Nasal cavity respiratory epithelium epithelial cell of viscerocranial mucosa (primary cell): ENCODE results near the gene SEPTIN5. TPM values are rescaled to one million over a fixed set of nuclear protein-coding genes. Genes with fewer than 3 reads are reported as not detected.

Experiments
- total RNA-seq: library from RNA; depleted of rRNA; stranded (reverse); fragments of >200 nt; gene quantifications from 2 replicates; pipeline ENCODE4 v1.2.3, GENCODE V29; 2014

The SEPTIN5 gene
- total RNA-seq, result 4.4 and 22.6 TPM in 2 replicates

DNA sequence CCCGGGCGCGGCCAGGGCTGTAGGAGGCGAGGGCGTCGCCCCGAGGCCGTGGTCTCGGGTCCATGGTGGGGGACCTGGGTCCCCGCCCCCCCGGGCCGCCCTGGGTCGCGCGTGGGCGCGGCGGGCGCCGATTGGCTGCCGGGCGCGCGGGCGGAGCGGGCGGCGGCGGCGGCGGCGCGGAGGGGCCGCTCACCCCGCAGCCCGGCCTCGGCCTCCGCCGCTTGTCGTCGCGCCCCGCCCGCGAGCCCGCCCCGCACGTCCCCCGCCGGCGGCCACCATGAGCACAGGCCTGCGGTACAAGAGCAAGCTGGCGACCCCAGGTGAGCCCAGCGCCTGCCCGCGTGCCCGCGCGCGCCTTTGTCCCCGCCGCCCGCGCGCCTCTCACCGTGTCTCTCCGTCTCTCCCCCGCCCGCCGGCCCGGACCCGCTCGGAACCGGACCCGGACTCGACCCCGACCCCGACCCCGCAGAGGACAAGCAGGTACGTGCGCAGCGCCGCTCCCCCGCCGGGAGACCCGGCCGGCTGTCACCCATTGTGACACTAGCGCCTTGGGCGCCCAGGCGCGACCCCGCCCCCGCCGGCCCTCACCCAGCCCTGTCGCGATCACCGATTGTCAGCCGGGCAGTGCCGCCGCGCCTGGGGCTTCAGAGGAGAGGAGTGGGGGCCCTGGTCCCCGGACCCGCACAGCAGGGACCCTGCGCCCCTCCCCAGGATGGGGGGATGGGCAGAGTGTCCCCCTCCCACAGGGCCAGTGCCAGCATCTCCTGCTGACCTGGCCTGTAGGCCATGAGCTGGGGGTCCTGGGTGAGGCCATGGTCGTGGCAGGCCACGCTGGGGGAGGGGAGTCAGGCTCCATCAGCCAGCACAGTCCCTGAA lies at the start of gene SEPTIN5:
SEPTIN5 (plus strand) TSS at position 192 of the 876 bp plus-strand sequence; CDS start at position 278, 86 bp downstream.

DNA sequence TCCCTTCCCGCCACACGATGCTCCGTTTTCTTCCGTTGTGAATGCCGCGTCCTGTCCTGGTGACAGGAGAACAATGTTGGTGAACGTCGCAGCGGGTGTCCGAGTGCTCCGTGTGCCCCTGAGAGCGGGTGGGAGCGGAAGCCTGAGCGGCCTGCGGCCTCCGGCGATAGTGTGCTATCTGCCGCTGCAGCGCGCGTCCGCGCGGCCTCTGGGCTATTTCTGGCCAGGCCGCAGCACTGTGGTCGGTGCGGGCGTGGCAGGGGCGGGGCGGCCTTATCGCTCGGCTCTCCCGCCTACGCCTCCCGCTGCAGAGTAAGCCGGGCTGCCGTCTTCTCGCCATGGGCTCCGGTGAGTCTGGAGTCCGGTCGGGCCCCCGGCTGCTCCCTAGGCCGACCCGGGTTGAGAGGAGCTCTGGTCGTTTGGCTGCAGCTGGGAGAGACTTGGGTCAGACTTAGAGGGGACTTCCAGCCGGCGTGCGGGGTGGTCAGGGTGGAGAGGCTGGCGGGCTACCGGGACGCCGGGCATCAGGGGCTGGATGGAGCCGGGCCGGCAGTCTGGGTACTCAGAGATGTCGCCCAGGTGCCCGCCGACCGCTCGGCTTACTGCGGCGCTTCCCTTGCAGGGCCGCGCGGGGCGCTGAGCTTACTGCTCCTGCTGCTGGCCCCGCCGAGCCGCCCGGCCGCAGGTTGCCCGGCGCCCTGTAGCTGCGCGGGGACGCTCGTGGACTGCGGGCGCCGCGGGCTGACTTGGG lies 9.1 kb downstream of the SEPTIN5 start, which contains the start of gene GP1BB:
GP1BB (plus strand) TSS at position 308 of the 751 bp plus-strand sequence; CDS start at position 339, 31 bp downstream.

DNA sequence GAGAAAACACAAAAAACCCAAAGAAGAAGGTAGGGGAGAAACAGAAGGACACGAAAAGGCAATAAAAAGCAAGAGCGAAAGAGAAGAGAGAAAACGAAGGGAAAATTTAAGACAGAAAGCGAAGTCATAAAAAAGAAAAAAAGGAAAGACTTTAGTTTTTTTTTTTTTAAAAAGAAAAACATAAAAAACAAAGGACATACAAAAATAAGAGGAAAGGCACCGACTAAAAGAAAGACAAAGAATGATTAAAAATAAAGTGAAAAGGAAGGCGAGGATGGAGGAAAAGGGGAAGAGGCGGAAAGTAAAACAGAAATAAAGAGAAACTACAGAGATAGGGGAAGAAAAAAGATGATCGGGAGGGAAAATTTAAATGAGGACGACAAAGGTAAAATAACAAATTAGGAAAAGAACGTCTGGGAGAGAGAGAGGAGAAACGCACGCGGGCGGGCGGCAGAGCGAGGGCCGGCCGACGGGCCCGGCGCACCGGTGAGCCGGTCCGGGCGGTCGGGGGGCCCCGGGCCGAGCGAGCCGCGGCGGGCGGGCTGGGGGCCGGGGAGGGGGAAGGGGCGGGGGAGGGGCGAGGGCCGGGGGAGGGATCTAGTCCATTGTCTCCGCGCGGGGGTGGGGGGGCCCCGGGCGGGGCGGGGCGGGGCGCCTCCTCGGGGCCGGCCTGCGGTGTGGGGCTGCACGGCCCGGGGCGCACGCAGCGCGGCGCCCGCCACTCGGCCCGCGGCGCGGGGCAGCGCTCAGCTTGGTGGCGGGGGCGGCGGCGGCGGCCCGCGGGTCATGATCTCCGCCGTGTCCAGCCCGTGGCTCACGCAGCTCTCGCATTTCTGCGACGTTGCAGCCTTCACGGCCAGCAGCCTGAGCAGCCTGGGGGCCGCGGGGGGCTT lies 46.0 kb downstream of the SEPTIN5 start, which contains the start of gene TBX1:
TBX1 (plus strand) TSS at position 721 of the 893 bp plus-strand sequence; CDS start at position 787, 66 bp downstream.

Other genes with a start within 250 kb of the SEPTIN5 start
- gene UFD1, start 235.3 kb upstream of the SEPTIN5 start, total RNA-seq, result 62.5 and 76.9 TPM in 2 replicates
- 0.21 and 0.68 TPM in 2 replicates for gene CDC45, start 234.6 kb upstream of the SEPTIN5 start, total RNA-seq
- 1.0 TPM in 1 of 2 replicates, not detected in the other for gene CLDN5, start 190.1 kb upstream of the SEPTIN5 start, total RNA-seq
- gene GP1BB, start 9.0 kb downstream of the SEPTIN5 start, total RNA-seq, result 0.68 and 1.9 TPM in 2 replicates
- gene TBX1, start 46.3 kb downstream of the SEPTIN5 start, total RNA-seq, result 7.9 and 9.8 TPM in 2 replicates
- gene GNB1L, start 140.4 kb downstream of the SEPTIN5 start, total RNA-seq, result 5.1 and 9.9 TPM in 2 replicates
- 22.2 and 28.7 TPM in 2 replicates for gene RTL10, start 140.4 kb downstream of the SEPTIN5 start, total RNA-seq
- 174 and 239 TPM in 2 replicates for gene COMT, start 227.3 kb downstream of the SEPTIN5 start, total RNA-seq
- gene TXNRD2, start 227.3 kb downstream of the SEPTIN5 start, total RNA-seq, result 11.3 and 11.7 TPM in 2 replicates